Uterus (tissue), 4 donors: ENCODE measurements around the gene RAB11FIP4. TPM values are rescaled to one million over a fixed set of nuclear protein-coding genes. Genes with fewer than 3 reads are reported as not detected.

Experiments used
- DNase-seq, 2 donors: peaks; one replicate each; pipeline ENCODE4 v3.0.0-alpha.2; 2019 to 2020
- H3K27ac ChIP-seq, 2 donors: fragments of 200-600 bp; sonication (generic); 1 replicate in 1 of 2; 2 replicates in 1 of 2; pipeline ENCODE4 v1.5.1; 2016 to 2018
- H3K27me3 ChIP-seq, 2 donors: fragments of 200-600 bp; sonication (generic); one replicate each; pipeline ENCODE4 v1.5.1; 2018 to 2019; ENCODE audit warnings: control low read depth in 1 of 2
- H3K36me3 ChIP-seq, 2 donors: fragments of 200-600 bp; sonication (generic); one replicate each; pipeline ENCODE4 v1.5.1; 2019; ENCODE audit warnings: control low read depth in 1 of 2
- H3K4me1 ChIP-seq, 2 donors: fragments of 200-600 bp; sonication (generic); one replicate each; pipeline ENCODE4 v1.5.1; 2018 to 2019; ENCODE audit warnings: control low read depth in 1 of 2
- H3K4me3 ChIP-seq, 2 donors: fragments of 200-600 bp; sonication (generic); 1 replicate in 1 of 2; 2 replicates in 1 of 2; pipeline ENCODE4 v1.5.1; 2018 to 2019; ENCODE audit warnings: mild to moderate bottlenecking in 1 of 2
- H3K9me3 ChIP-seq, 2 donors: fragments of 200-600 bp; sonication (generic); one replicate each; pipeline ENCODE4 v1.5.1; 2019; ENCODE audit warnings: control low read depth in 1 of 2
- POLR2A ChIP-seq, 2 donors: fragments of 450-650 bp; IDR thresholded peaks; one replicate each; pipeline ENCODE4 v1.6.1; 2016; ENCODE audit warnings: antibody characterized with exemption in 2 of 2, mild to moderate bottlenecking in 1 of 2, moderate library complexity in 1 of 2
- intact Hi-C: fragments of 100-400 bp; cut with DNase I; formaldehyde crosslinking; loops from one replicate; pipeline ENCODE4 v1.15.1; 2023; ENCODE audit warnings: low total_unique reads
- total RNA-seq, 4 donors: library from RNA; depleted of rRNA in 3 of 4; stranded (reverse); fragments of >200 nt in 3 of 4; gene quantifications; one replicate each; pipeline versions ENCODE4 v1.1.0 to v1.2.4, GENCODE V29; 2014 to 2023
- TF ChIP-seq, protein P1 (sequence below), 4 experiments: fragments of 200-600 bp in 2 of 4; fragments of 450-650 bp in 2 of 4; sonication (generic) in 2 of 4; IDR thresholded peaks; one replicate each; pipeline ENCODE4 v1.5.1; 2016 to 2019; ENCODE audit warnings: antibody characterized with exemption in 4 of 4, mild to moderate bottlenecking in 2 of 4, moderate library complexity in 1 of 4
- donor health status: DM: yes; HTN: yes; CAD: no.

The RAB11FIP4 gene
- total RNA-seq, 4 donors from 2014 or later, result 7.2 to 12.0 TPM; not detected in 2

DNA sequence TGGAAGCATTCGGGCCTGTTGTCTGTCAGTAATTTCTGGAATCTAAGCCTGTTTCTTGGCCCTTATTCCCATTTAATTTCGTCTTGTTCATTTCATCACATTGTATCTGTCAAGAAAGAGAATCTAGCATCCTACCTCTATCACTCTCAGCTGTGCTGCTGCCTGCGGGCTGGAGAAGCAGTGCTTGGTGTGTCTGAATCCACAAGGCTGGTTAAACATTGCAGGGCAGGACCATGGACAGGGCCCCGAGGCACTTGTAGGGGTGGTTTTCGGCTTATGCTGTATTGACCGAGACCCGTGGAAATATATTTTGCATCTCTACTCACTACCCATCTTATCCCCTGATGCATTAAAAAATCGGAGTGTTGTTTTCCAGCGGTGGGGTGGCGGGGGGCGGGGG lies 3.1 kb downstream of the RAB11FIP4 start:
- peak in 1 of 2 donors; percentile 36 for DNase-seq
- TF ChIP-seq, protein P1, sequence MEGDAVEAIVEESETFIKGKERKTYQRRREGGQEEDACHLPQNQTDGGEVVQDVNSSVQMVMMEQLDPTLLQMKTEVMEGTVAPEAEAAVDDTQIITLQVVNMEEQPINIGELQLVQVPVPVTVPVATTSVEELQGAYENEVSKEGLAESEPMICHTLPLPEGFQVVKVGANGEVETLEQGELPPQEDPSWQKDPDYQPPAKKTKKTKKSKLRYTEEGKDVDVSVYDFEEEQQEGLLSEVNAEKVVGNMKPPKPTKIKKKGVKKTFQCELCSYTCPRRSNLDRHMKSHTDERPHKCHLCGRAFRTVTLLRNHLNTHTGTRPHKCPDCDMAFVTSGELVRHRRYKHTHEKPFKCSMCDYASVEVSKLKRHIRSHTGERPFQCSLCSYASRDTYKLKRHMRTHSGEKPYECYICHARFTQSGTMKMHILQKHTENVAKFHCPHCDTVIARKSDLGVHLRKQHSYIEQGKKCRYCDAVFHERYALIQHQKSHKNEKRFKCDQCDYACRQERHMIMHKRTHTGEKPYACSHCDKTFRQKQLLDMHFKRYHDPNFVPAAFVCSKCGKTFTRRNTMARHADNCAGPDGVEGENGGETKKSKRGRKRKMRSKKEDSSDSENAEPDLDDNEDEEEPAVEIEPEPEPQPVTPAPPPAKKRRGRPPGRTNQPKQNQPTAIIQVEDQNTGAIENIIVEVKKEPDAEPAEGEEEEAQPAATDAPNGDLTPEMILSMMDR (IDR thresholded peaks at IDR 0.05), result no peak
- no peak for TF ChIP-seq POLR2A (IDR thresholded peaks at IDR 0.05)

DNA sequence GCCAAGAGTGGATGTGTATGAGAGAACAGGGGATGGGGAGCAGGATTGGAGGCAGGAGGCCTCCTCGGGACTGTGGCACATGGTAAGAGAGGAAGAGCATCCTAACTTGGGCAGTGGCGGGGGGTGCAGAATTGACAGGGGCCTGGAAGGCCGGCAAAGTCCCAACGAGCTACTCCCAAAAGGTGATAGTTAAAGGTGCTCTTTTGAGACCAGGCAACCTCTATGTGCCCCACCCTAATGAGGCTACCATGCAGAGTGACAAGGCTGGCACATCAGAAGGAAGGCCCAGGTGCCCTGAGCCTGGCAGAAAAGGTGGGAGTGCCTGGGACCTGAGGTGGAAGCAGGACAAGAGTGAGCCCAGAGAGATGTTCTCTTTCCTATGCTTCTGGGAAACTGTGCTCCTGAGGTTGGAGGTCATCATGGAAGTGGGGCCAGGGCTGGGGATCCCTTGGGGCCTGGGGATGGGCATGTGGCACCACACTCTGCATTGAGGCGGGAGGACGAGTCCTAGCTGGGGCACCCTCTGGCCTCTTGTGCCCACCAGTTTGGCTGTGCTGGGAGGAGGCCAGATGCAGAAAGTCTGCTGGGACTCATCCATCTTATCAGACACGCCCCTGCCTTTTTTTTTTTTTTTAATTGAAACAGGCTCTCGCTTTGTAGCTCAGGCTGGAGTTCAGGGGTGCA lies 5.9 kb downstream of the RAB11FIP4 start:
- Histone ChIP-seq H3K36me3 (no peaks in the 10 kb centered on the region), H3K4me3 (no peak overlapping the region), H3K9me3 (no peaks in the 10 kb centered on the region), H3K27ac (no peak overlapping the region), H3K27me3 (no peaks in the 10 kb centered on the region), H3K4me1 (no peaks in the 10 kb centered on the region)
- intact Hi-C loops, result no loop called here
- TF ChIP-seq POLR2A (IDR thresholded peaks at IDR 0.05), result no peak
- TF ChIP-seq, protein P1 (IDR thresholded peaks at IDR 0.05), result no peak
- DNase-seq, result no peak

More for the DNA sequence above, 3.1 kb downstream of the RAB11FIP4 start:
- H3K4me3 ChIP-seq, result no peak overlapping the region
- no peak overlapping the region for H3K27ac ChIP-seq
- peaks cover 0 to 10% of the 10 kb centered on the region in 2 donors for H3K4me1 ChIP-seq
- no peaks in the 10 kb centered on the region for H3K36me3 ChIP-seq
- no peaks in the 10 kb centered on the region for H3K27me3 ChIP-seq
- no peaks in the 10 kb centered on the region for H3K9me3 ChIP-seq
- intact Hi-C loops, result no loop called here

DNA sequence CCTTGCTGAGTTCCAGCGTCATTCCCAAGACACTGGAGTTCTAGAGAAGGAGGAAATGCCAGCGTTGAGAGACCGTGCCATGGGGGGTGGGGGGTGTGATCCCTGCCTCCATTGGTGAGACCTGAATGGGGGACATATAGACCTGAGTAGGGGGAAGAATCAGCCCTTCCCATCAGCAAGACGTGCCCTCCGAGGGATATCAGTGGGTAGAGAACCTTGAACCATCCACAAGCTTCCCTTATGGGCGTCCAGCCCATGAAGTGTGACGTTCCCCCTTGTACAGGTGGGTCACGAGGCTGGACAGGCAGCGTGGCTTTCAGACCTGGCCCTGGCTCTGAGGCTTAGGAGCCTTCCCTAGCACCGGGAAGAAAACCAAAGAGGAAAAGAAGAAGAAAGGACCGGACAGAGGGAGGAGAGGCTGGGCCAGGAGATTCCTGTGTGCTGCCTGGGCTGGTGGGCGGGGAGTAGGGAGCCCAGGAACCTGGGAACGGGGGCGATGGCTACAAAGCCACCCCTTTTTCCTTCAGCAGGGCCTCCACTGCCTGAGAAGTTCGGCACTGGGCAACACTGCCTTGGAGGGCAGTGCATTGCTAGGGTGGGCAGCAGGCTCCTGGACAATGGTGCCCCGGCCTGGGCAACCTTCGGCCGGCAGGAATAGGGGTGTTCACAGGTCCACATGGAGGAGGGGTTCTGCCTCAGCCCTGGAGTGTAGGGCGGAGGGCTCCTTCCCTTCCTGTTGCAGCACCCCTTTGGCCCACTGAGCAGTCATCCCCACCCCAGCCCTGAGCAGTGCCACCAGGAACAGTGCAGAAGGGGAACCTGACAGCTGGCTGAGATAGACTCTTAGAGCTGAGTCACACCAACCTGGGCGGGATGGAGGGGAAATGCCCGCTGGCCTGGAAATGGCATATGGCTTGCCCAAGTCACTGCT lies 7.2 kb downstream of the RAB11FIP4 start:
- intact Hi-C loops, result no loop called here
- Histone ChIP-seq H3K4me1 (no peaks in the 10 kb centered on the region), H3K4me3 (no peak overlapping the region), H3K27ac (no peak overlapping the region), H3K36me3 (no peaks in the 10 kb centered on the region), H3K27me3 (no peaks in the 10 kb centered on the region), H3K9me3 (no peaks in the 10 kb centered on the region)
- no peak for DNase-seq
- no peak for TF ChIP-seq POLR2A (IDR thresholded peaks at IDR 0.05)
- TF ChIP-seq, protein P1 (IDR thresholded peaks at IDR 0.05), result no peak

DNA sequence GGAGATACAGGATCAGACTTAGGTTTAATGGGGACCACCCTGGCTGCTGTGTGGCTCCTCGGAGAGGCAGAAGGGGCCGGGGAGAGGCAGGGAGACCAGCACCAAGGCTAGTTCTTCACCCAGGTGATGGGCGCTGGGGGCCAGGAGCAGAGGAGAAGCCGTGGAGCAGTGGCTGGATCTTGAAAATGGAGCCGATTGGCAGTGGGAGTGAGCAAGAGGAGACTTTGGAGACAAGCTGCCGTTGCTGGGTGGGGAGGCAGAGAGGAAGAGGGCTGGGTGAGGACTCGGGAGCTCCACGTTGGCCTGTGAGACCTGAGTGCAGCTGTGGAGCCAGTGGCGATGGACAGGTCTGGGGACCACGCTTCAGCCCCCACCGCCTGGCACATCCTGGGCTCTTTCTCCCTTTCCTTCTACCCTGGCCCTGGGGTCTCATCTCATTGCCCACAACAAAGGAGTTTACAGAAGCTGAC lies 9.0 kb downstream of the RAB11FIP4 start:
- intact Hi-C loops, result no loop called here
- Histone ChIP-seq H3K4me3 (no peak overlapping the region), H3K27me3 (no peaks in the 10 kb centered on the region), H3K36me3 (no peaks in the 10 kb centered on the region), H3K4me1 (no peaks in the 10 kb centered on the region), H3K27ac (no peak overlapping the region), H3K9me3 (no peaks in the 10 kb centered on the region)
- no peak for DNase-seq
- TF ChIP-seq, protein P1 (IDR thresholded peaks at IDR 0.05), result no peak
- TF ChIP-seq POLR2A (IDR thresholded peaks at IDR 0.05), result no peak
